GM21360 (cell line): ENCODE results near the gene POU2F3.

ENCODE experiments used
- ATAC-seq: cut with Tn5 transposase; IDR thresholded peaks from one replicate; pipeline ENCODE4 v1.9.1; 2021; ENCODE audit warnings: mild to moderate bottlenecking, moderate library complexity; ENCODE audit not compliant: unreplicated experiment

POU2F3 gene

GRCh38 chr11:120279502-120279901 lies 39.6 kb downstream of the POU2F3 start:
- no peak for ATAC-seq

GRCh38 chr11:120280600-120281051 lies 40.7 kb downstream of the POU2F3 start:
- ATAC-seq = no peak

DNA sequence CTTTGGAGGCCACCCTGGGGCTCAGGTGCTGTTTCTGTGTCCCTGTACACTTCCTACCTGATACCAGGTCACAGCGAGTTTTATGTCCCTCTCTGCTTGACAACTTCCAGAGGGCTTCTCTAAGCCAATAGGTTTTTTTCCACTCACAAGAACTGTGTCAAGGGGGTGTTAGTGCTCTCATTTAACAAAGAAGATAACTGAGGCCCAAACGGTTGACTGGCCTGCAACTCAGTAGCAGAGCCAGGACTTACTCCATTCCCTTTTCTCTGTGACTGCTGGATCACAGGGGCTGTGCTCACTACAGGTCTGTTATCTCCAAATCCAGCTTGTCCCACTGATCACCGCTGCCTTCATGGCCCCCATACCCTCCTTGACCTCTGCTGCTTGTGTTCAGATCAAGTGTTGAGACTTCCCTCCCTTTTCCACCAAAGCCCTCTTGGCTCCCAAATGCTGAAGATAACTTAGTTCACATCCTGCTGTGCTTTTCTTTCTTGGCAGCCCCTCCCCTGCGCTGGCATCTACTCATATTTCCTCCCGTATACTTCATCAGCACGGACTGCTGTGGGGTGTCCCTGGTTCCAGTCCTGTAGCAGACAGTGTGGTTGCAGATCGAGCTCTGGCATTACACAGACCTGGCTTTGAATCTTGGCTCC lies 41.3 kb downstream of the POU2F3 start:
- no peak for ATAC-seq

GRCh38 chr11:120283124-120283523 lies 43.2 kb downstream of the POU2F3 start:
- no peak for ATAC-seq

DNA sequence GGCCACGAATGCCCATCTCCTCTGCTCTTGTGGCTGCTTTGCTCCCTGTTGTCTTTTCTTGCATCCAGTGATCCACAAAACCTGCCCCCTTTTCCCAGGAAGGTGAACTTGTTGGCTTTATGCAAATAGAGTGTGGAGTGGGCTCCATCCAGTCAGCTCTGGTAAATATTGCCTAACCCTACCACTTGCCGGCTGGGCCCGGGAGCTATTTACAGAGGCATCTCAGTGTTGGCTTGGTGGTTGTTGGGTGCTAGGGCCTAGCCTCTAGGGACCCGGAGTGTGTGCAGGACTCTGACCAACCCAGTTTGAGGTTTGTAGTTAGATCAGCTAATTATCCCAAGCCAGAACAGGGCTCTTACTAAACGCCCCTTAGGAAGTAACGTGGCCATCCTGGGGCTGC lies 44.3 kb downstream of the POU2F3 start:
- ATAC-seq = no peak

GRCh38 chr11:120285256-120285655 lies 45.3 kb downstream of the POU2F3 start:
- ATAC-seq = no peak

DNA sequence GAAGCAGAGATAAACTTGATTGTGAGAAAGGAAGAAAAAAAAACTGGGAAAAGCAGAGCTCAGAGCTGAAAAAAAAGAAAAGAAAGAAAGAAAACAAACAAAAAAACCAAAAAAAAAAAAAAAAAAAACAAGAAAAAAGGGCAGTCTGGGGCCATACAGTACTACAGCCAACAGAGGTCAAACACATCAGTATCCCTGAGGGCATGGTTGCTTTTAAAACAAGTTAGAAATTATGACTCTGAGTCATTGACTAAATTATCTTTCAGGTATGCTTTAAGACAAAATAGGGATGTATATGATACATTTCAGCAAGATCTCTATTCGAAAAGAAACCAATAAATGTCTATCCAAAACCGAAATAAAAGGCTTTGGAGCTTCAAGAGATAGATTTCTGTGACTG lies 48.1 kb downstream of the POU2F3 start:
- ATAC-seq = no peak

DNA sequence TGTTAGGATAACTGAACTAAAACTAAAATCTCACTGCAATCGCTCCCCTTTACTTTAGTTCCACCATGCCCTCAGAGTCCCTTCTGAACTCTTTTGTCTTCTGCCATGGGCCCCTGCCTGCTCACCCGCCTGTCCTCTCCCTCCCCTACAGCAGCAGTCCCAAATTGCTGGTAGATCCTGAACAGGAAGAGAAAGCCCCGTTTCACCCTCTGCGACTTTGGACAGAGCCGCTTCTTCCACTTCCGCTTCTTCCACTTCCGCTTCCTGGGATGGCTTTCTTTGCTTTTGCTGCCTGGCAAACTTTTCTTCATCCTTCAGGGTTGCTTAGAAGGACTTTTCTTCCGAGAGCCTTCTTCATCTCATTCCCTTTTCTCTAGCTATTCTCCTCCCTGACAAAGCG lies 49.5 kb downstream of the POU2F3 start:
- ATAC-seq = no peak

DNA sequence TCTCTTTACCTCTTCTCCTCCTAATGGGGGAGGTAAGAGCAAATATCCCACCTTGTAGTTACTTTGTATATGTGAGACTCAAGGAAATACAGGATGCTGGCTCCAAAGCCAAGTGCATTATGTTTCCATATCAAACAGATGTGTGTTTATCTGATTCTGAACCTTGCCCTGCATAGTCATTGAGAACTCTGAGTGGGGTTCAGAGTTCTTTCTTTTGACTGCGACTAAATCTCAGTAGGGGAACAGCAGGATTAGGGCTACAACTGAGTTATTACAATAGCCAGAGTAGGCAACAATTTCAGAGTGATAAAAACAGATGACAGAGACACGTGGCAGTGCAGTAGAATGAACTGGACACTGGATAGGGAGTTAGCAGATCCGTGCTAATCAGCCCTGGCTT lies 51.0 kb downstream of the POU2F3 start:
- ATAC-seq = no peak

- no peak for ATAC-seq
These were observed 53.3 kb downstream of the POU2F3 start for GRCh38 chr11:120293038-120293800.

- ATAC-seq = no peak
These were observed 54.2 kb downstream of the POU2F3 start for GRCh38 chr11:120294096-120294495.

DNA sequence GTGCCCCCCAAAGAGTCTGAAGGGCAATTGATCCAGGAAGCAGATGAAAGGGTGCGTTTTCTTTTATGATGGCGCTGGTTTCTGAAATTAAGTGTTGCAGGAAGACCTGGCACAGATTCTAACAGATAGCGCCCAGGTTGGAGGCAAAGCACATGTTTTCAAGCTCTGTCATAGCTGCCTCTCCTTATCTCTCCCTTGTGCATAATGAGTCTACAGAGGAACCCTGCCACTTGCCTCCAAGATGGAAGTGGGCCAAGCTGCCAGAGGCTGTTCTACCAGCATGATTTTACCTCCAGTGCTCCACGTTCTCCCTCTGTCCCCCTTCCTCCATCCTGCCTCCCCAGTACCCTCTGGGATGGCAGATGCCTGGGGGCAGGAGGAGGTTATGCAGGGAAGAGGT lies 55.2 kb downstream of the POU2F3 start:
- no peak for ATAC-seq

- no peak for ATAC-seq
These were observed 56.6 kb downstream of the POU2F3 start for GRCh38 chr11:120296554-120296953.

DNA sequence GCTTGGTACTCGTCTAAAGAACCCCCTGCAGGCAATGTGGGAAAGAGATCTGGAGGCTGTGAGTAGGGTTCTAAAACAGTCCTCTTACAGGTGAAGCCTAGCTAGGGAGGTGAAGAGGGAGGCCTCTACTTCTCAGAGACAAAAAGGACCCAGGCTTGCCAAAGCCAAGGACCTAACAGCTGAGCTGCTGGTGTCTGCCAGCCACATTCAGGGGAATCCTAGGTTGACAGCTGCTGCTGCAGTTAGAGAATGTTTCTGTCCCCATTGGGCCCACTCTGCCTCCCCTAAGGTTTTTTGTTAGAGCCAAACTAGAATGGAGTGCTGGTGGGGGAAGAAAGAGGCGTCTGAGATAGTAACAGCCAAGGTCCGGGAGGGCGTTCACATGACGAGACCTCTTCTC lies 58.5 kb downstream of the POU2F3 start:
- ATAC-seq = no peak

GRCh38 chr11:120302001-120302805 lies 62.3 kb downstream of the POU2F3 start:
- no peak for ATAC-seq

DNA sequence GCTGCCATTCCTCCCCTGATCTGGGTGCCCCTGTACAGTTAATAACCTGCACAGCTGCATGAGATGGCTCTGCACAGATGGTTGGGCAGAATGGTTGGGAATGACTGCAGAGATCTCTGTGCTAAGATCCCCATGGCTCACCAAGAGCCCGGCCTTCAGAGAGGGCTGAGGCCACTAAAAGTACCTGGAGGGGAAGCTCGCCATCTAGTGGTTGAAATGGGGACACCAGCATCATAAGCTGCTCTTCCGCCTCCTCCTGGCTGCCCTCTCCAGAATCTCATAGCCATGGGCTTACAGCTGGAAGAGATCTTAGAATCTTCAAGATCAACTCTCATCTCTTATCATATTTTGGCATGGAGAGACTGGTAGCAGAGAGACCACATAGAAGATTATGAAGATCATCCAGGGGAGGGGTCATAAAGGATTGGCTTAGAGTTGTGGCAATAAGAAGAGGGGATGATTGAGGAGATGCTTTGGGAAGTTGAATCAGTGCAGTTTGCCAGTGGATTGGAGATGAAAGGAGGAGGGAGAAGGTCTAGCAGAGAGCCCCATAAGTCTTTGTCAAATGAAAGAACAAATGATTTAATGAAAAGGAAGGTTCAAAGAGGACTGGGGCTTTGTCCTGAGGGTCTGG lies 63.2 kb downstream of the POU2F3 start:
- peak; percentile 78 for ATAC-seq

GRCh38 chr11:120304526-120304925 lies 64.6 kb downstream of the POU2F3 start:
- ATAC-seq = no peak

GRCh38 chr11:120305286-120305685 lies 65.3 kb downstream of the POU2F3 start:
- no peak for ATAC-seq

DNA sequence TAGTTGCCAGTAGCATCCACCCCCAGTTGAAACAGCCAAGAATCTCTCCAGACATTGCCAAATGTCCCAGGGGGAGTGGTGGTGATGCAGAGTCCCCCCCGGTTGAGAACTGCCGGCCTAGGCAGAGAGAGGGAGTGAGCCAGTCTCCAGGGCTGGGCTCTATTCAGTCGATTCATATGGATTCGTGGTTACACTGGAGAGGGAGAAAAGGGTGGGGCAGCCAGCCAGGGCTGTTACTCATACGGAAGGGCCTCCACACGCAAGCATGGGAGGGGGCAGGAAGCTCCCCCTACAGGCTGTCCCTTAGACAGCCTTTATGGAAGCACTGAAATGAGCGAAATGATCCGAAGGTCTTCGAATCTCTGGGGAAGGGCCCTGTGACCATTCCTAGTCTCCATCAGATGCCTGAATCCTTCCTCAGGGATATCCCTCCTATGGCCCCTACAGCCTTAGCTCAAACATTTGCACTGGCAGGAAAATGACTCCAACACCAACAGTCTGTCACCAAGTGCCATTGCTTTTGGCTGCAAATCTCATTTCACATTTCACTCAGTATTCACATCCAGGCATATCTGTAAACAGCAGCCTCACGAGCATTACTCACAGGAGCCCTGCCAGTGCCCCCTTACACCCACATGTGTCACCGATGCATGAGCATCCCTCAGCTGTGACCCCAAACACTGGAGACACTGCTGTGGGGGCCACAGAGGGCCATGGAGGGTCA lies 66.7 kb downstream of the POU2F3 start:
- ATAC-seq = no peak

GRCh38 chr11:120307476-120307875 lies 67.5 kb downstream of the POU2F3 start:
- ATAC-seq = no peak

DNA sequence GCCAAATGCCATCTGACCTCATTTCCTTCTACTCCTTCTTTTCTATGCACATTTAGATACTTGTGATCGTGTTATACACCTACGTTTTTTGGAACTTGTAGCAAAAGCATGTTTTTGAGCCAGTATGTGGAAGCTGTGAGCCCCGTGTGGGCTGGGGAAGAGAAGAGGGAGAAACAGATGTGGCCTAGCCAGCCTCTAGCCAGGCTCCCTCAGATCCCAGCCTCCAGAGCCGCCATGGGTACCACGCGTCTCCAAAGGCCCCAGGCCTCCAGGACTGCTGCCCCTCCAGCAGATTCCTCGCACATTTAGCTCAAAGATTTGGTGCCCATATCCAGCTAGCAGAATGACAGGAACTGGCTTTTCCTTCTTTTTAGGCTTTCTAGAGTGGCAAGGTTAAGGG lies 68.1 kb downstream of the POU2F3 start:
- ATAC-seq = no peak
